Measurements from ENCODE around the gene MLLT10.

DNA sequence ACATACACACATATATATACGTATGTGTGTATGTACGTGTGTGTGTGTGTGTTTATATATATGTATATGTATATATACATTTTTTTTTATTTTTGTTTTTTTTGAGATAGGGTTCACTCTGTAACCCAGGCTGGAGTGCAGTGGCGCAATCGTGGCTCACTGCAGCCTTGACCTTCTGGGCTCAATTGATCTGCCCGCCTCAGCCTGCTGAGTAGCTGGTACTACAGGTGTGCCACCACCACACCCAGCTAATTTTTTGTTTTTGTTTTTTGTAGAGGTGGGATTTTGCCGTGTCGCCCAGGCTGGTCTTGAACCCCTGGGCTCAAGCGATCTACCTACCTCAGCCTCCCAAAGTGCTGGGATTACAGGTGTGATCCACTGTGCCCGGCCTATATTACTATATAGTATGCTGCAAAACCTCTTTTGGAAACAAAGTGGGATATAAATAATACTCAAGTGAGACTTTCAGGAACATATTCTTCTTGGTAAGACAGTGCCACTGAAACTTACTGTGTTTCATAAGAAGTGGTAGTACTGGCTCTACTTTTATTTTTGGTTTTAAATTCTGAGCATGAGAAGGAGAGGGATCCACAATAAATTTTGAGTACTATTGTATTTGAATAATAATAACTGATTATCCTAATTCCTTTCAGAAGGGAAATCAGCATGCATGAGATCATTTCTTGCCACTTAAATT lies 51.0 kb downstream of the MLLT10 start:
- no peak for TF ChIP-seq POLR2AphosphoS5 (IDR thresholded peaks at IDR 0.05)
- TF ChIP-seq CTCF (IDR thresholded peaks at IDR 0.05) = no peak
- no peak for TF ChIP-seq POLR2A (IDR thresholded peaks at IDR 0.05)
